HepG2 (cell line): ENCODE results near the gene KMT2A. TPM values are rescaled to one million over a fixed set of nuclear protein-coding genes. Genes with fewer than 3 reads are reported as not detected.

Source experiments
- ATAC-seq: fragments of 200-7000 bp; cut with Tn5 transposase; 3 replicates; pipeline ENCODE4 v1.9.1; 2020; ENCODE audit warnings: mild to moderate bottlenecking, moderate library complexity
- BruUV-seq: library from RNA; stranded (reverse); fragments of 400-500 nt; replicated peaks from 2 replicates; lab custom pipeline; 2021; lab: Mats Ljungman, UMichigan
- CTCF ChIA-PET: fragments of 300-600 bp; formaldehyde crosslinking; extraction: SDS; loops from one replicate; lab custom pipeline; 2021; ENCODE audit warnings: low total read pairs, inconsistent platforms, low intra/inter-chr PET ratio; lab: Yijun Ruan, JAX
- POLR2A ChIA-PET: fragments of 350-600 bp; sonication (Branson Sonifier 250); formaldehyde crosslinking; loops from one replicate; lab custom pipeline; 2020; ENCODE audit warnings: antibody characterized with exemption, inconsistent platforms; lab: Yijun Ruan, JAX
- DNase-seq: peaks from one replicate; pipeline ENCODE4 v3.0.0-alpha.2; 2015; ENCODE audit warnings: low spot score
- FAIRE-seq: peaks from 3 replicates; lab custom pipeline; 2011; peaks lifted over from hg19 to GRCh38; lab: Jason Lieb, UNC
- H2AFZ ChIP-seq: one replicate; pipeline ENCODE4 v1.6.1; 2011; ENCODE audit warnings: low read length, inconsistent platforms
- H3K27ac ChIP-seq: fragments of 300-600 bp; 3 replicates; pipeline ENCODE4 v1.8.0; 2011; ENCODE audit warnings: mixed run types, mild to moderate bottlenecking, mixed read lengths, low read length, inconsistent platforms; ENCODE audit not compliant: insufficient read depth; ENCODE audit errors: extremely low read length
- H3K27me3 ChIP-seq, 2 experiments: fragments of 200-600 bp in 1 of 2; 2 replicates in 1 of 2; 3 replicates in 1 of 2; pipeline versions ENCODE4 v1.6.0 to v1.8.0; 2011; ENCODE audit warnings: low read length in 2 of 2, mild to moderate bottlenecking in 2 of 2, moderate library complexity in 2 of 2, inconsistent platforms in 1 of 2; ENCODE audit not compliant: insufficient read depth in 2 of 2, control insufficient read depth in 1 of 2
- H3K36me3 ChIP-seq, 2 experiments: fragments of 200-600 bp in 1 of 2; replicated peaks in 1 of 2; 2 replicates in 1 of 2; 3 replicates in 1 of 2; pipeline versions ENCODE4 v1.5.1 to v1.8.0; 2011; ENCODE audit warnings: low read length in 2 of 2, inconsistent platforms in 1 of 2; ENCODE audit not compliant: insufficient read depth in 2 of 2, control insufficient read depth in 1 of 2
- H3K4me1 ChIP-seq: 2 replicates; pipeline ENCODE4 v1.5.1; 2012; ENCODE audit warnings: low read length, inconsistent platforms; ENCODE audit not compliant: insufficient read depth
- H3K4me2 ChIP-seq: 2 replicates; pipeline ENCODE4 v1.6.0; 2011; ENCODE audit warnings: low read depth, low read length, inconsistent platforms
- H3K4me3 ChIP-seq, 3 experiments: fragments of 200-600 bp in 1 of 3; sonication (generic), shearing (Covaris generic) in 1 of 3; replicated peaks in 1 of 3; 2 replicates each; pipeline ENCODE4 v1.5.1; 2011 to 2016; ENCODE audit warnings: low read length in 3 of 3, inconsistent platforms in 2 of 3, low read depth in 2 of 3, mild to moderate bottlenecking in 2 of 3, control low read depth in 1 of 3, mixed read lengths in 1 of 3; ENCODE audit not compliant: insufficient read depth in 1 of 3
- H3K79me2 ChIP-seq: one replicate; pipeline ENCODE4 v1.6.1; 2011; ENCODE audit warnings: low read length, inconsistent platforms; ENCODE audit not compliant: insufficient read depth
- H3K9ac ChIP-seq: 2 replicates; pipeline ENCODE4 v1.6.0; 2011; ENCODE audit warnings: mild to moderate bottlenecking, low read depth, low read length, inconsistent platforms; ENCODE audit not compliant: insufficient read depth
- H3K9me3 ChIP-seq: 2 replicates; pipeline ENCODE4 v1.5.1; 2012; ENCODE audit warnings: mild to moderate bottlenecking, low read length
- H4K20me1 ChIP-seq: 2 replicates; pipeline ENCODE4 v1.6.0; 2011; ENCODE audit warnings: inconsistent platforms, mild to moderate bottlenecking, low read length, moderate library complexity; ENCODE audit not compliant: insufficient read depth
- DR1 ChIP-seq: sonication (generic); formaldehyde crosslinking; IDR thresholded peaks from 2 replicates; pipeline ENCODE4 v1.8.0; 2021; ENCODE audit warnings: mild to moderate bottlenecking, missing genetic modification reagents, inconsistent platforms
- FLYWCH1 ChIP-seq: sonication (generic); formaldehyde crosslinking; IDR thresholded peaks from 2 replicates; pipeline ENCODE4 v1.8.1; 2023; ENCODE audit warnings: mild to moderate bottlenecking, missing genetic modification reagents
- FOXO4 ChIP-seq: sonication (generic); formaldehyde crosslinking; conservative IDR thresholded peaks from 2 replicates; pipeline ENCODE4 v1.8.1; 2023; ENCODE audit warnings: missing genetic modification reagents
- PAXIP1 ChIP-seq: sonication (generic); formaldehyde crosslinking; conservative IDR thresholded peaks from 2 replicates; pipeline ENCODE4 v1.4.0; 2020; ENCODE audit warnings: mild to moderate bottlenecking, missing genetic modification reagents, moderate library complexity
- SNAPC5 ChIP-seq: sonication (generic); formaldehyde crosslinking; IDR thresholded peaks from 2 replicates; pipeline ENCODE4 v1.8.1; 2023; ENCODE audit warnings: mild to moderate bottlenecking, missing genetic modification reagents, borderline replicate concordance
- SOX5 ChIP-seq: IDR thresholded peaks from 2 replicates; pipeline ENCODE4 v1.6.1; 2016; ENCODE audit warnings: borderline replicate concordance
- SRSF4 ChIP-seq: fragments of 200-400 bp; formaldehyde crosslinking; IDR thresholded peaks from one replicate; pipeline ENCODE4 v1.6.1; 2018; ENCODE audit warnings: mild to moderate bottlenecking, low read depth, low read length, moderate library complexity; ENCODE audit not compliant: poor library complexity, severe bottlenecking
- THAP8 ChIP-seq: sonication (generic); formaldehyde crosslinking; IDR thresholded peaks from 2 replicates; pipeline ENCODE4 v1.5.1; 2020; ENCODE audit warnings: missing genetic modification reagents, mild to moderate bottlenecking, borderline replicate concordance
- TIGD3 ChIP-seq: sonication (generic); formaldehyde crosslinking; IDR thresholded peaks from 2 replicates; pipeline ENCODE4 v1.5.1; 2020; ENCODE audit warnings: mild to moderate bottlenecking, missing genetic modification reagents, borderline replicate concordance
- YY1 ChIP-seq: IDR thresholded peaks from 2 replicates; pipeline ENCODE4 v1.6.1; 2011; ENCODE audit warnings: low read length, low read depth, moderate library complexity, mild to moderate bottlenecking; ENCODE audit not compliant: insufficient read depth, insufficient replicate concordance
- WGBS: methylation state at CpG from one replicate; pipeline ENCODE4 v1.1.6; 2017; ENCODE audit warnings: low lambda C conversion rate; 5-methylcytosine and 5-hydroxymethylcytosine counted together
- in situ Hi-C: cut with HindIII; loops from 2 replicates; pipeline ENCODE4 v1.10.0; 2017; ENCODE audit warnings: low pct_unique_long_range_greater_than_20kb; ENCODE audit not compliant: extremely low pct_ligation_motif_present
- intact Hi-C: fragments of 100-400 bp; cut with micrococcal nuclease; formaldehyde crosslinking; loops from one replicate; pipeline ENCODE4 v1.10.0; 2022; ENCODE audit not compliant: unreplicated experiment
- polyA plus RNA-seq, 8 experiments: library from polyadenylated mRNA; depleted of rRNA in 3 of 8; stranded (reverse) in 7 of 8; unstranded in 1 of 8; fragments of >200 nt; fragmentation: Illumina TruSeq in 4 of 8; extraction: Trizol in 4 of 8; gene quantifications; 2 replicates each; pipeline versions ENCODE4 v1.2.1 to v1.2.3, GENCODE V29; 2011 to 2016; ENCODE audit warnings: low read depth in 4 of 8, missing spikeins in 1 of 8, mixed read lengths in 1 of 8; ENCODE audit not compliant: insufficient read depth in 1 of 8
- total RNA-seq, 5 experiments: library from RNA; depleted of rRNA; stranded (reverse); fragments of >200 nt; fragmentation: Illumina TruSeq; extraction: Trizol; gene quantifications; 2 replicates each; pipeline ENCODE4 v1.2.3, GENCODE V29; 2016; ENCODE audit warnings: low read depth in 1 of 5

Gene KMT2A
- total and polyA plus RNA-seq, 2 of the 13 experiments (the other 11 are each of a cell fraction or from before 2014, with no cell fraction given), result 12.4 to 20.0 TPM

GRCh38 chr11:118511601-118512000 lies 75.3 kb downstream of the KMT2A start:
- peaks cover 24 to 81% of the 10 kb centered on the region in 2 experiments for H3K36me3 ChIP-seq
- FAIRE-seq, result no peak
- CTCF ChIA-PET, result no interaction called here

More at GRCh38 chr11:118511601-118512000, 75.3 kb downstream of the KMT2A start:
- no peak for DNase-seq
- ATAC-seq, result no peak
- Histone ChIP-seq H3K9ac (no peak overlapping the region), H3K79me2 (no peaks in the 10 kb centered on the region), H3K4me2 (no peak overlapping the region), H4K20me1 (no peaks in the 10 kb centered on the region)
- TF ChIP-seq FLYWCH1 (CRISPR knock-in tag), result no peak
- TF ChIP-seq PAXIP1, result no peak
- no peak for TF ChIP-seq FOXO4
- no peak for TF ChIP-seq DR1
- TF ChIP-seq YY1, result no peak
- TF ChIP-seq TIGD3 (CRISPR knock-in tag), result no peak
- TF ChIP-seq SOX5 (CRISPR knock-in tag), result no peak
- TF ChIP-seq SNAPC5 (CRISPR knock-in tag), result no peak
- TF ChIP-seq THAP8 (CRISPR knock-in tag), result no peak
- no peak for TF ChIP-seq SRSF4
- TF ChIP-seq, all 625 proteins: peak for 0
- POLR2A ChIA-PET, result no interaction called here
- WGBS, result 95% methylated on average over 5 of the region's 5 CpGs
- Histone ChIP-seq H3K4me1 (no peaks in the 10 kb centered on the region), H3K9me3 (no peaks in the 10 kb centered on the region), H3K4me3 (no peak overlapping the region), H2AFZ (no peak overlapping the region), H3K27ac (no peak overlapping the region), H3K27me3 (no peaks in the 10 kb centered on the region; a peak in 1 of 5 replicates)
- BruUV-seq, result no TSS peak
- intact Hi-C loops (no loop called here), in situ Hi-C loops (no loop called here)
